Activated naive CD8-positive, alpha-beta T cell treated with anti-CD3 and anti-CD28 coated beads, Interleukin-2, amount 50 U/mL, for 24 hours (primary cell): ENCODE measurements around the gene ALS2CL.
A peak's percentile ranks its signal among the peaks of the same experiment; 100 is the strongest.

ENCODE experiments used
- ATAC-seq: fragments of 150-1000 bp; cut with Tn5 transposase; one replicate; pipeline ENCODE4 v1.10.0; 2021
- DNase-seq: peaks from one replicate; pipeline ENCODE4 v3.0.0; 2021
- H3K27ac Mint-ChIP-seq: one replicate; pipeline ENCODE4 v1.8.0; 2021; ENCODE audit warnings: mild to moderate bottlenecking, mixed read lengths
- H3K27me3 Mint-ChIP-seq: one replicate; pipeline ENCODE4 v1.8.0; 2021; ENCODE audit warnings: mixed read lengths
- H3K36me3 Mint-ChIP-seq: one replicate; pipeline ENCODE4 v1.8.0; 2021; ENCODE audit warnings: low read depth, mixed read lengths
- H3K4me1 Mint-ChIP-seq: one replicate; pipeline ENCODE4 v1.8.0; 2021; ENCODE audit warnings: mixed read lengths
- H3K4me3 Mint-ChIP-seq: one replicate; pipeline ENCODE4 v1.8.0; 2021; ENCODE audit warnings: mild to moderate bottlenecking, moderate library complexity, mixed read lengths
- H3K9me3 Mint-ChIP-seq: one replicate; pipeline ENCODE4 v1.8.0; 2021; ENCODE audit warnings: mixed read lengths

ALS2CL gene

GRCh38 chr3:46719735-46720271, 26.3 kb upstream of the ALS2CL start:
- Mint-ChIP-seq H3K27me3 (peaks cover 15% of the 10 kb centered on the region), H3K9me3 (no peaks in the 10 kb centered on the region), H3K36me3 (no peaks in the 10 kb centered on the region), H3K27ac (no peak overlapping the region), H3K4me1 (no peaks in the 10 kb centered on the region), H3K4me3 (no peak overlapping the region)
- ATAC-seq, result no peak
- DNase-seq, result no peak

GRCh38 chr3:46719044-46719565, 25.6 kb upstream of the ALS2CL start:
- no peak for DNase-seq
- Mint-ChIP-seq H3K36me3 (no peaks in the 10 kb centered on the region), H3K9me3 (no peaks in the 10 kb centered on the region), H3K4me1 (no peaks in the 10 kb centered on the region), H3K27ac (no peak overlapping the region), H3K27me3 (peaks cover 15% of the 10 kb centered on the region), H3K4me3 (no peak overlapping the region)
- ATAC-seq, result no peak

GRCh38 chr3:46717447-46718231, 24.2 kb upstream of the ALS2CL start, which contains the start of gene PRSS50:
Gene PRSS50, minus strand, starts transcription at chr3:46717869. Its CDS starts 45 bp downstream, at chr3:46717824.
- Mint-ChIP-seq H3K9me3 (no peaks in the 10 kb centered on the region), H3K4me3 (no peak within 1 kb of the TSS), H3K27me3 (peaks cover 15% of the 10 kb centered on the region), H3K4me1 (no peaks in the 10 kb centered on the region), H3K36me3 (no peaks in the 10 kb centered on the region), H3K27ac (no peak within 1 kb of the TSS)
- peak; percentile 35 for ATAC-seq
- DNase-seq, result peak; percentile 48

- H3K27me3 Mint-ChIP-seq, result peaks cover 15% of the 10 kb centered on the region
- no peak for DNase-seq
These were observed 23.3 kb upstream of the ALS2CL start for GRCh38 chr3:46716461-46717441.

GRCh38 chr3:46715507-46716175, 22.2 kb upstream of the ALS2CL start:
- H3K27ac Mint-ChIP-seq, result no peak overlapping the region
- DNase-seq (no peak), ATAC-seq (no peak)
- no peaks in the 10 kb centered on the region for H3K36me3 Mint-ChIP-seq
- no peaks in the 10 kb centered on the region for H3K4me1 Mint-ChIP-seq
- H3K27me3 Mint-ChIP-seq, result peaks cover 13% of the 10 kb centered on the region
- H3K9me3 Mint-ChIP-seq, result no peaks in the 10 kb centered on the region
- H3K4me3 Mint-ChIP-seq, result no peak overlapping the region

More at GRCh38 chr3:46716461-46717441, 23.3 kb upstream of the ALS2CL start:
- H3K4me3 Mint-ChIP-seq, result no peak overlapping the region
- H3K27ac Mint-ChIP-seq, result no peak overlapping the region
- no peaks in the 10 kb centered on the region for H3K36me3 Mint-ChIP-seq
- no peak for ATAC-seq
- H3K9me3 Mint-ChIP-seq, result no peaks in the 10 kb centered on the region
- H3K4me1 Mint-ChIP-seq, result no peaks in the 10 kb centered on the region

GRCh38 chr3:46714728-46715506, 21.4 kb upstream of the ALS2CL start:
- Mint-ChIP-seq H3K4me3 (no peak overlapping the region), H3K27me3 (peaks cover 13% of the 10 kb centered on the region), H3K4me1 (no peaks in the 10 kb centered on the region), H3K9me3 (no peaks in the 10 kb centered on the region), H3K36me3 (no peaks in the 10 kb centered on the region), H3K27ac (no peak overlapping the region)
- ATAC-seq (no peak), DNase-seq (no peak)

- H3K9me3 Mint-ChIP-seq, result no peaks in the 10 kb centered on the region
- H3K27me3 Mint-ChIP-seq, result peaks cover 9% of the 10 kb centered on the region
- H3K4me1 Mint-ChIP-seq, result no peaks in the 10 kb centered on the region
- H3K27ac Mint-ChIP-seq, result no peak overlapping the region
- H3K4me3 Mint-ChIP-seq, result no peak overlapping the region
- no peak for DNase-seq
- peak; percentile 64 for ATAC-seq
- no peaks in the 10 kb centered on the region for H3K36me3 Mint-ChIP-seq
These were observed 20.5 kb upstream of the ALS2CL start for GRCh38 chr3:46713898-46714552.

GRCh38 chr3:46713050-46713897, 19.8 kb upstream of the ALS2CL start:
- Mint-ChIP-seq H3K9me3 (no peaks in the 10 kb centered on the region), H3K36me3 (no peaks in the 10 kb centered on the region), H3K27ac (no peak overlapping the region), H3K4me1 (no peaks in the 10 kb centered on the region), H3K4me3 (no peak overlapping the region), H3K27me3 (peaks cover 5% of the 10 kb centered on the region)
- ATAC-seq (no peak), DNase-seq (no peak)

- no peaks in the 10 kb centered on the region for H3K4me1 Mint-ChIP-seq
- no peaks in the 10 kb centered on the region for H3K36me3 Mint-ChIP-seq
- no peak overlapping the region for H3K27ac Mint-ChIP-seq
- no peak overlapping the region for H3K4me3 Mint-ChIP-seq
- DNase-seq (no peak), ATAC-seq (no peak)
- peaks cover 2% of the 10 kb centered on the region for H3K27me3 Mint-ChIP-seq
- H3K9me3 Mint-ChIP-seq, result no peaks in the 10 kb centered on the region
These were observed 18.9 kb upstream of the ALS2CL start for GRCh38 chr3:46712191-46713049.

GRCh38 chr3:46711760-46712159, 18.3 kb upstream of the ALS2CL start:
- Mint-ChIP-seq H3K9me3 (no peaks in the 10 kb centered on the region), H3K36me3 (no peaks in the 10 kb centered on the region), H3K27ac (no peak overlapping the region), H3K4me3 (no peak overlapping the region), H3K27me3 (no peaks in the 10 kb centered on the region), H3K4me1 (no peaks in the 10 kb centered on the region)
- ATAC-seq (no peak), DNase-seq (no peak)

- Mint-ChIP-seq H3K27me3 (no peaks in the 10 kb centered on the region), H3K27ac (no peak overlapping the region)
- DNase-seq, result no peak
These were observed 17.8 kb upstream of the ALS2CL start for GRCh38 chr3:46711305-46711704.

More at GRCh38 chr3:46711305-46711704, 17.8 kb upstream of the ALS2CL start:
- ATAC-seq, result no peak
- no peaks in the 10 kb centered on the region for H3K9me3 Mint-ChIP-seq
- no peaks in the 10 kb centered on the region for H3K36me3 Mint-ChIP-seq
- no peaks in the 10 kb centered on the region for H3K4me1 Mint-ChIP-seq
- H3K4me3 Mint-ChIP-seq, result no peak overlapping the region
